Esophagus muscularis mucosa (tissue), 4 donors: ENCODE results near the gene SCG2. TPM values are rescaled to one million over a fixed set of nuclear protein-coding genes. Genes with fewer than 3 reads are reported as not detected.
A peak's percentile ranks its signal among the peaks of the same experiment; 100 is the strongest.

Experiments
- DNase-seq: peaks from one replicate; pipeline ENCODE4 v3.0.0-alpha.2; 2017; ENCODE audit errors: extremely low spot score
- H3K27ac ChIP-seq, 4 donors: fragments of 200-600 bp; sonication (generic); replicated peaks in 1 of 4; 1 replicate in 3 of 4; 2 replicates in 1 of 4; pipeline ENCODE4 v1.5.1; 2016 to 2019; ENCODE audit warnings: mild to moderate bottlenecking in 1 of 4
- H3K27me3 ChIP-seq, 4 donors: fragments of 200-600 bp; sonication (generic); one replicate each; pipeline versions ENCODE4 v1.5.1 to v1.6.0; 2016 to 2019
- H3K36me3 ChIP-seq, 4 donors: fragments of 200-600 bp; sonication (generic); one replicate each; pipeline ENCODE4 v1.5.1; 2016 to 2019
- H3K4me1 ChIP-seq, 4 donors: fragments of 200-600 bp; sonication (generic); one replicate each; pipeline ENCODE4 v1.5.1; 2016 to 2019
- H3K4me3 ChIP-seq, 4 donors: fragments of 200-600 bp; sonication (generic); 1 replicate in 2 of 4; 2 replicates in 2 of 4; pipeline ENCODE4 v1.5.1; 2016 to 2019; ENCODE audit warnings: mild to moderate bottlenecking in 4 of 4, moderate library complexity in 1 of 4
- H3K9me3 ChIP-seq, 4 donors: fragments of 200-600 bp; sonication (generic); 1 replicate in 3 of 4; 2 replicates in 1 of 4; pipeline ENCODE4 v1.5.1; 2016 to 2019
- CTCF ChIP-seq, 3 experiments: fragments of 200-600 bp in 2 of 3; fragments of 450-650 bp in 1 of 3; sonication (generic) in 2 of 3; IDR thresholded peaks; one replicate each; pipeline ENCODE4 v1.5.1; 2017 to 2019; ENCODE audit warnings: antibody characterized with exemption in 3 of 3, mild to moderate bottlenecking in 2 of 3, moderate library complexity in 1 of 3
- EP300 ChIP-seq: sonication (generic); formaldehyde crosslinking; IDR thresholded peaks from one replicate; pipeline ENCODE4 v1.6.1; 2017; ENCODE audit warnings: antibody characterized with exemption
- POLR2A ChIP-seq: fragments of 450-650 bp; IDR thresholded peaks from one replicate; pipeline ENCODE4 v1.6.1; 2017; ENCODE audit warnings: antibody characterized with exemption, moderate library complexity, mild to moderate bottlenecking, low read depth
- POLR2AphosphoS5 ChIP-seq, 2 donors: sonication (generic); formaldehyde crosslinking; IDR thresholded peaks; one replicate each; pipeline ENCODE4 v1.6.1; 2017; ENCODE audit warnings: antibody characterized with exemption in 2 of 2
- WGBS: methylation state at CpG from one replicate; pipeline ENCODE4 v1.1.5; 2018; 5-methylcytosine and 5-hydroxymethylcytosine counted together
- intact Hi-C: fragments of 100-400 bp; cut with DNase I; formaldehyde crosslinking; loops from one replicate; pipeline ENCODE4 v1.15.1; 2023
- total RNA-seq, 4 donors: library from RNA; depleted of rRNA; stranded (reverse); fragments of >200 nt; gene quantifications; one replicate each; pipeline versions ENCODE4 v1.1.0 to v1.2.1, GENCODE V29; 2016

The SCG2 gene
- total RNA-seq, 4 donors from 2014 or later: 1.7 to 8.3 (median 3.0) TPM

- no peaks in the 10 kb centered on the region for H3K36me3 ChIP-seq
- H3K27me3 ChIP-seq: no peaks in the 10 kb centered on the region
- TF ChIP-seq CTCF (IDR thresholded peaks at IDR 0.05) (peak in 1 of 3 experiments; percentile 20), EP300 (no peak), POLR2AphosphoS5 (IDR thresholded peaks at IDR 0.05) (peak in 1 of 2 donors; percentile 82)
- intact Hi-C loops: no loop called here
- DNase-seq: peak; percentile 95
- H3K4me3 ChIP-seq: peak overlapping the region; percentile 28 to 48 (median 42)
- WGBS: 11% methylated on average over 14 of the region's 35 CpGs
- peaks cover 0 to 15% (median 14%) of the 10 kb centered on the region in 4 donors for H3K4me1 ChIP-seq
- no peaks in the 10 kb centered on the region for H3K9me3 ChIP-seq
- peak overlapping the region; percentile 68 to 82 (median 74) for H3K27ac ChIP-seq
Observed at GRCh38 chr2:223613017-223613950, 11.1 kb upstream of the SCG2 start.

- peak overlapping the region; percentile 68 to 82 (median 74) for H3K27ac ChIP-seq
- H3K36me3 ChIP-seq: no peaks in the 10 kb centered on the region
- peaks cover 0 to 15% (median 14%) of the 10 kb centered on the region in 4 donors for H3K4me1 ChIP-seq
- DNase-seq: no peak
- 40% methylated on average over 5 of the region's 5 CpGs for WGBS
- intact Hi-C loops: no loop called here
- TF ChIP-seq POLR2AphosphoS5 (IDR thresholded peaks at IDR 0.05) (no peak), CTCF (IDR thresholded peaks at IDR 0.05) (no peak), POLR2A (no peak), EP300 (no peak)
- H3K9me3 ChIP-seq: no peaks in the 10 kb centered on the region
- H3K4me3 ChIP-seq: peak overlapping the region; percentile 28 to 48 (median 42)
- no peaks in the 10 kb centered on the region for H3K27me3 ChIP-seq
Observed at GRCh38 chr2:223612501-223612900, 10.3 kb upstream of the SCG2 start.

DNA sequence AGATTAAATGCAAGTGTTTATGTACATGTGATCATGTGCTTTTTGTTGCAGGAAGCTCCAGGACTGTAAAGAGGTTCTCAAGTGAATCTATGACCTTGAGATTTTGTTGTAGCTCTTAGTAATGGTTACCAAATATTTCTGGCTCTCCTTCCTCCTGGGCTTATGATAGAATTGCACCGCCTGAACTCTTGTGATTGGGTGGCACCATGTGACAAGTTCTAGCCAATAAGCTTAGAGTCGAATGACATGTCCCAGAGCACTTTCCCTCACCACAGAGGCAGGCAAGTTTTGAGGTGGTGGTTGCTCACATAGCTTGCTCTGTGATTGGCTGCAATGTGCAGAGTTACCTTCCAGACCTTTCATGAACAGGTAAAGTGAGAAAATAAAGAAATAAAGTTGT, 8.9 kb upstream of the SCG2 start:
- H3K4me3 ChIP-seq: no peak overlapping the region
- peaks cover 0 to 15% (median 14%) of the 10 kb centered on the region in 4 donors for H3K4me1 ChIP-seq
- H3K9me3 ChIP-seq: no peaks in the 10 kb centered on the region
- TF ChIP-seq POLR2A: no peak
- no peak for TF ChIP-seq EP300
- no peak for TF ChIP-seq POLR2AphosphoS5 (IDR thresholded peaks at IDR 0.05)
- TF ChIP-seq CTCF (IDR thresholded peaks at IDR 0.05): no peak
- no peaks in the 10 kb centered on the region for H3K36me3 ChIP-seq
- intact Hi-C loops: no loop called here
- DNase-seq: no peak
- H3K27ac ChIP-seq: no peak overlapping the region
- WGBS: 97% methylated on average over 2 of the region's 2 CpGs
- H3K27me3 ChIP-seq: no peaks in the 10 kb centered on the region

DNA sequence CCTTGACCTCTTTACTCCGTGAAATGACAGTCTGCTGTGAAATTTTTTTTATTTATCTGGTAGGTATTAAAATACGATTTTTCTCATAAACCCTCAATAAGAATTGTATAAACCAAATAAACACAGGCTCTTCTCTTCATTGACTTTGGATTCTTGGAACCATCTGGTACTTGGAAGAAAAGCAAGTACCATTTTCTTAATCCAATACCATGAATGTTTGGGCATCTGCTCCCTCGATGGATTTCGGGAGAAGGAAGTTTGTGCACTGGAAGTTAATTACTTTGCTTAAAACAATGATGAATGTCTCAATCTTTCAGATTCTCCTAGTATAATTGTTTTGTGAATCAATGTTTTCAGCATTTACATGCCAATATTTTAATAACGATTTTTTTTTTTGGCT, 5.3 kb upstream of the SCG2 start:
- Histone ChIP-seq H3K27ac (no peak overlapping the region), H3K4me1 (peaks cover 0 to 4% (median 2%) of the 10 kb centered on the region in 4 donors), H3K4me3 (no peak overlapping the region), H3K36me3 (no peaks in the 10 kb centered on the region), H3K27me3 (no peaks in the 10 kb centered on the region), H3K9me3 (no peaks in the 10 kb centered on the region)
- intact Hi-C loops: no loop called here
- DNase-seq: no peak
- TF ChIP-seq POLR2AphosphoS5 (IDR thresholded peaks at IDR 0.05) (no peak), CTCF (IDR thresholded peaks at IDR 0.05) (no peak), EP300 (no peak), POLR2A (no peak)
- WGBS: 84% methylated on average over 5 of the region's 5 CpGs
